MCF 10A (cell line): ENCODE results near the gene MRAS. TPM values are rescaled to one million over a fixed set of nuclear protein-coding genes. Genes with fewer than 3 reads are reported as not detected.

Experiments used
- BruUV-seq: library from RNA; stranded (reverse); fragments of 400-500 nt; replicated peaks from 2 replicates; lab custom pipeline; 2021; lab: Mats Ljungman, UMichigan
- CTCF ChIA-PET: fragments of 300-600 bp; sonication (Branson Sonifier 250); formaldehyde crosslinking; extraction: SDS; loops from one replicate; lab custom pipeline; 2021; ENCODE audit warnings: antibody characterized with exemption, inconsistent platforms; lab: Yijun Ruan, JAX
- POLR2A ChIA-PET: fragments of 300-600, 350-650 bp; sonication (Branson Sonifier 250); formaldehyde crosslinking; extraction: SDS; loops from one replicate; lab custom pipeline; 2020; ENCODE audit warnings: antibody characterized with exemption, inconsistent platforms; lab: Yijun Ruan, JAX
- DNase-seq: peaks from one replicate; pipeline ENCODE4 v3.0.0-alpha.2; 2018; ENCODE audit not compliant: unreplicated experiment
- H3K27ac Mint-ChIP-seq: one replicate; pipeline ENCODE4 v1.8.0; 2022; ENCODE audit warnings: mild to moderate bottlenecking, low read depth, mixed read lengths; ENCODE audit not compliant: unreplicated experiment
- H3K27me3 Mint-ChIP-seq: one replicate; pipeline ENCODE4 v1.8.0; 2022; ENCODE audit warnings: mixed read lengths; ENCODE audit not compliant: insufficient read depth, unreplicated experiment
- H3K36me3 Mint-ChIP-seq: one replicate; pipeline ENCODE4 v1.8.0; 2022; ENCODE audit warnings: mild to moderate bottlenecking, moderate library complexity, mixed read lengths; ENCODE audit not compliant: insufficient read depth, unreplicated experiment
- H3K4me1 Mint-ChIP-seq: one replicate; pipeline ENCODE4 v1.8.0; 2022; ENCODE audit warnings: mixed read lengths; ENCODE audit not compliant: insufficient read depth, unreplicated experiment
- H3K4me3 Mint-ChIP-seq: one replicate; pipeline ENCODE4 v1.8.0; 2022; ENCODE audit warnings: mild to moderate bottlenecking, moderate library complexity, mixed read lengths; ENCODE audit not compliant: unreplicated experiment
- H3K9me3 Mint-ChIP-seq: one replicate; pipeline ENCODE4 v1.8.0; 2022; ENCODE audit warnings: mixed read lengths; ENCODE audit not compliant: unreplicated experiment
- CTCF ChIP-seq: fragments of 200-600 bp; IDR thresholded peaks from one replicate; pipeline ENCODE4 v1.8.0; 2022; ENCODE audit warnings: antibody characterized with exemption, mild to moderate bottlenecking; ENCODE audit not compliant: unreplicated experiment
- intact Hi-C: fragments of 100-400 bp; cut with micrococcal nuclease; formaldehyde crosslinking; loops from 2 replicates; pipeline ENCODE4 v1.14.1; 2022
- total RNA-seq: library from RNA; stranded (reverse); gene quantifications from 2 replicates; pipeline ENCODE4 v1.2.3, GENCODE V29; 2022

The MRAS gene
- total RNA-seq, 1 experiment from 2014 or later: 5.2 TPM

GRCh38 chr3:138367911-138368310, 19.5 kb downstream of the MRAS start:
- DNase-seq: no peak
- Mint-ChIP-seq H3K9me3 (no peaks in the 10 kb centered on the region), H3K36me3 (no peaks in the 10 kb centered on the region), H3K27ac (no peak overlapping the region), H3K4me3 (no peak overlapping the region), H3K4me1 (no peaks in the 10 kb centered on the region), H3K27me3 (no peaks in the 10 kb centered on the region)
- intact Hi-C loops: no loop called here
- no TSS peak for BruUV-seq
- POLR2A ChIA-PET: no interaction called here
- TF ChIP-seq CTCF: no peak
- CTCF ChIA-PET: interaction anchor here (1.3 kb wide), 2 partner anchors 18 to 35 kb away, joined by 4 to 6 read pairs; no protein-coding TSS in a partner anchor

- Mint-ChIP-seq H3K9me3 (no peaks in the 10 kb centered on the region), H3K27ac (no peak overlapping the region), H3K27me3 (no peaks in the 10 kb centered on the region), H3K4me1 (no peaks in the 10 kb centered on the region), H3K36me3 (no peaks in the 10 kb centered on the region), H3K4me3 (no peak overlapping the region)
- intact Hi-C loops: no loop called here
- no peak for DNase-seq
- no TSS peak for BruUV-seq
- CTCF ChIA-PET: interaction anchor here (1.3 kb wide), 2 partner anchors 19 to 36 kb away, joined by 4 to 6 read pairs; no protein-coding TSS in a partner anchor
- POLR2A ChIA-PET: interaction anchor here (1.1 kb wide), 1 partner anchor 18 kb away, joined by 3 read pairs; no protein-coding TSS in a partner anchor
- no peak for TF ChIP-seq CTCF
These were observed 20.9 kb downstream of the MRAS start for GRCh38 chr3:138369151-138369900.

- Mint-ChIP-seq H3K9me3 (no peaks in the 10 kb centered on the region), H3K27ac (no peak overlapping the region), H3K4me1 (no peaks in the 10 kb centered on the region), H3K4me3 (no peak overlapping the region), H3K27me3 (no peaks in the 10 kb centered on the region), H3K36me3 (no peaks in the 10 kb centered on the region)
- intact Hi-C loops: no loop called here
- ChIA-PET POLR2A (interaction anchor here (1.1 kb wide), 1 partner anchor 19 kb away, joined by 3 read pairs; no protein-coding TSS in a partner anchor), CTCF (no interaction called here)
- no peak for DNase-seq
- TF ChIP-seq CTCF: no peak
- BruUV-seq: no TSS peak
These were observed 21.9 kb downstream of the MRAS start for GRCh38 chr3:138370321-138370720.

- Mint-ChIP-seq H3K36me3 (no peaks in the 10 kb centered on the region), H3K4me1 (no peaks in the 10 kb centered on the region), H3K4me3 (no peak overlapping the region), H3K9me3 (no peaks in the 10 kb centered on the region), H3K27ac (no peak overlapping the region), H3K27me3 (no peaks in the 10 kb centered on the region)
- TF ChIP-seq CTCF: no peak
- ChIA-PET POLR2A (no interaction called here), CTCF (interaction anchor here (0.6 to 2.6 kb wide), 4 partner anchors 21 to 469 kb away, joined by 3 to 6 read pairs (median 3); no protein-coding TSS in a partner anchor)
- DNase-seq: no peak
- no TSS peak for BruUV-seq
- intact Hi-C loops: no loop called here
These were observed 22.9 kb downstream of the MRAS start for GRCh38 chr3:138371070-138371965.
